ENCODE results near the gene ARHGEF1.

Gene ARHGEF1

DNA sequence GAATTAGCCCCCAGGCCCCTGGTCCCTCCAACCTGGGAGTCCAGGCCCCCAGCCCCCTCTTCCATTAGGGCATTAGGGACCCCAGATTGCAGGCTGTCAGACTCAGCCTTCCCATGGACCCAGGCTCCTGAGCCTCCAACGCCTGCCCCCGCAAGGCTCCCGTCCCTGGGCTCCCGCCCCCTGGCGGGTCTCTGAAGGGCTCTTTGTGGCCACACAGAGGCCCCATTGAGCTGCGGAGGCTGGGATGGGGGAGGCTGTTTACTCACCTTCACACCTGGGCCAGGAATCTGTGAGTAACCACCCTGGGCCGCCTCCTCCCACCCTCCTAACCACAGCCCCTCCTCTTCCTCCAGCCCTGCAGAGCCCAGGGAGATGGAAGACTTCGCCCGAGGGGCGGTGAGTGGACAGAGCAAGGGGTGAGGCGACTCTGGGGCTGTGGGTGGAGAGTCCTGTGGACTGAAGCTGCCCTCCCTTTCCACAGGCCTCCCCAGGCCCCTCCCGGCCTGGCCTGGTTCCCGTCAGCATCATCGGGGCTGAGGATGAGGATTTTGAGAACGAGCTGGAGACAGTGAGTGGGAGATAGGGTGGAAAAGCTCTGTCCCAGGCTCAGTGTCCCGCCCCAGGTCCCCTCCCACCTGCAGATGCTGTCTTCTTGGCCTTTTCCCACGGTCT, 4.9 kb downstream of the ARHGEF1 start:
- no peaks in the 10 kb centered on the region for H3K27me3 ChIP-seq (ENCODE audit: low read depth, low read length)
- H3K4me3 ChIP-seq (ENCODE audit: low read length): no peak overlapping the region
- H3K27ac ChIP-seq (ENCODE audit: low read length): no peak overlapping the region
- H3K79me2 ChIP-seq (ENCODE audit: low read length): peaks cover 35% of the 10 kb centered on the region
- peak overlapping the region; percentile 35; the same call in 1 of the 2 replicates for H3K4me2 ChIP-seq (ENCODE audit: low read length)
- H3K36me3 ChIP-seq (replicated peaks; ENCODE audit: low read depth, low read length): peaks cover 15% of the 10 kb centered on the region
- TF ChIP-seq EZH2phosphoT487 (IDR thresholded peaks at IDR 0.05; ENCODE audit: low read depth): no peak
- TF ChIP-seq CTCF (IDR thresholded peaks at IDR 0.05; ENCODE audit: low read depth, low read length): peak; percentile 16; the same call in 1 of the 2 replicates
- no peak overlapping the region for H2AFZ ChIP-seq (ENCODE audit: low read depth, low read length)
- peaks cover 17% of the 10 kb centered on the region for H4K20me1 ChIP-seq (ENCODE audit: insufficient read depth, low read length)
- peaks cover 23% of the 10 kb centered on the region for H3K4me1 ChIP-seq (ENCODE audit: low read length)
- H3K9ac ChIP-seq (ENCODE audit: low read length): no peak overlapping the region
- H3K9me3 ChIP-seq (ENCODE audit: insufficient read depth, low read length): no peaks in the 10 kb centered on the region

GRCh38 chr19:41888926-41889325, 5.9 kb downstream of the ARHGEF1 start:
- H4K20me1 ChIP-seq (ENCODE audit: insufficient read depth, low read length): peaks cover 17% of the 10 kb centered on the region
- H3K4me3 ChIP-seq (ENCODE audit: low read length): no peak overlapping the region
- no peak overlapping the region for H3K9ac ChIP-seq (ENCODE audit: low read length)
- TF ChIP-seq EZH2phosphoT487 (IDR thresholded peaks at IDR 0.05; ENCODE audit: low read depth): no peak
- TF ChIP-seq CTCF (IDR thresholded peaks at IDR 0.05; ENCODE audit: low read depth, low read length): no peak
- H3K79me2 ChIP-seq (ENCODE audit: low read length): peaks cover 28% of the 10 kb centered on the region
- no peaks in the 10 kb centered on the region for H3K27me3 ChIP-seq (ENCODE audit: low read depth, low read length)
- no peaks in the 10 kb centered on the region for H3K9me3 ChIP-seq (ENCODE audit: insufficient read depth, low read length)
- no peak overlapping the region for H2AFZ ChIP-seq (ENCODE audit: low read depth, low read length)
- H3K27ac ChIP-seq (ENCODE audit: low read length): no peak overlapping the region
- H3K4me2 ChIP-seq (ENCODE audit: low read length): no peak overlapping the region
- H3K4me1 ChIP-seq (ENCODE audit: low read length): peaks cover 26% of the 10 kb centered on the region
- peaks cover 17% of the 10 kb centered on the region for H3K36me3 ChIP-seq (replicated peaks; ENCODE audit: low read depth, low read length)

GRCh38 chr19:41889896-41890295, 6.9 kb downstream of the ARHGEF1 start:
- no peaks in the 10 kb centered on the region for H3K9me3 ChIP-seq (ENCODE audit: insufficient read depth, low read length)
- peaks cover 17% of the 10 kb centered on the region for H3K36me3 ChIP-seq (replicated peaks; ENCODE audit: low read depth, low read length)
- no peak overlapping the region for H3K4me2 ChIP-seq (ENCODE audit: low read length)
- no peak overlapping the region for H3K27ac ChIP-seq (ENCODE audit: low read length)
- TF ChIP-seq CTCF (IDR thresholded peaks at IDR 0.05; ENCODE audit: low read depth, low read length) (no peak), EZH2phosphoT487 (IDR thresholded peaks at IDR 0.05; ENCODE audit: low read depth) (no peak)
- H2AFZ ChIP-seq (ENCODE audit: low read depth, low read length): no peak overlapping the region
- H4K20me1 ChIP-seq (ENCODE audit: insufficient read depth, low read length): peaks cover 17% of the 10 kb centered on the region
- peaks cover 33% of the 10 kb centered on the region for H3K4me1 ChIP-seq (ENCODE audit: low read length)
- H3K9ac ChIP-seq (ENCODE audit: low read length): no peak overlapping the region
- H3K27me3 ChIP-seq (ENCODE audit: low read depth, low read length): no peaks in the 10 kb centered on the region
- H3K4me3 ChIP-seq (ENCODE audit: low read length): no peak overlapping the region
- peaks cover 21% of the 10 kb centered on the region for H3K79me2 ChIP-seq (ENCODE audit: low read length)

DNA sequence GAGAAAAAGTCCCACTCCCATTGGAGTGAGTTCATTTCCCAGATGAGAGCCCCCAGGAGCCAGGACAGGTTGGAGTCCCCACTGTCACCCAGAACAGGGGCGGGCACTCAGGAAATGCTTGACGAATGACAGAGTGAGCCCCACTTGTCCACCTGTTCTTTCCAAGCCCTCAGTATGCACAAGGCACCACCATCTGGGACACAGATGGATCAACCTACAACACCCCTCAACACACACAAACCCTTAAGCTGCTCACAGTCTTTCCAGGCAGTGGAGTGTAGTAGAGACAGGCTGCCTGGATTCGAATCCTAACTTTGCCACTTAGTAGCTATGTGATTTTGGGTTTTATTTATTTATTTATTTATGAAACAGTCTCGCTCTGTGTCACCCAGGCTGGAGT, 8.0 kb downstream of the ARHGEF1 start:
- H3K4me3 ChIP-seq (ENCODE audit: low read length): no peak overlapping the region
- H3K79me2 ChIP-seq (ENCODE audit: low read length): peaks cover 13% of the 10 kb centered on the region
- TF ChIP-seq CTCF (IDR thresholded peaks at IDR 0.05; ENCODE audit: low read depth, low read length) (no peak), EZH2phosphoT487 (IDR thresholded peaks at IDR 0.05; ENCODE audit: low read depth) (no peak)
- H3K9me3 ChIP-seq (ENCODE audit: insufficient read depth, low read length): no peaks in the 10 kb centered on the region
- H2AFZ ChIP-seq (ENCODE audit: low read depth, low read length): no peak overlapping the region
- H3K4me1 ChIP-seq (ENCODE audit: low read length): peaks cover 34% of the 10 kb centered on the region
- H4K20me1 ChIP-seq (ENCODE audit: insufficient read depth, low read length): peaks cover 17% of the 10 kb centered on the region
- H3K9ac ChIP-seq (ENCODE audit: low read length): no peak overlapping the region
- H3K27ac ChIP-seq (ENCODE audit: low read length): no peak overlapping the region
- peaks cover 22% of the 10 kb centered on the region for H3K36me3 ChIP-seq (replicated peaks; ENCODE audit: low read depth, low read length)
- no peaks in the 10 kb centered on the region for H3K27me3 ChIP-seq (ENCODE audit: low read depth, low read length)
- H3K4me2 ChIP-seq (ENCODE audit: low read length): no peak overlapping the region

Data from OCI-LY3 (cell line).